ENCODE results near the gene ACACB.

ACACB gene

GRCh38 chr12:109221277-109221931 is 105.0 kb downstream of the ACACB start:
- DNase-seq: no peak

- no peak for DNase-seq
These were observed 105.7 kb downstream of the ACACB start for GRCh38 chr12:109222062-109222461.

- no peak for DNase-seq
These were observed 106.1 kb downstream of the ACACB start for GRCh38 chr12:109222496-109222895.

DNA sequence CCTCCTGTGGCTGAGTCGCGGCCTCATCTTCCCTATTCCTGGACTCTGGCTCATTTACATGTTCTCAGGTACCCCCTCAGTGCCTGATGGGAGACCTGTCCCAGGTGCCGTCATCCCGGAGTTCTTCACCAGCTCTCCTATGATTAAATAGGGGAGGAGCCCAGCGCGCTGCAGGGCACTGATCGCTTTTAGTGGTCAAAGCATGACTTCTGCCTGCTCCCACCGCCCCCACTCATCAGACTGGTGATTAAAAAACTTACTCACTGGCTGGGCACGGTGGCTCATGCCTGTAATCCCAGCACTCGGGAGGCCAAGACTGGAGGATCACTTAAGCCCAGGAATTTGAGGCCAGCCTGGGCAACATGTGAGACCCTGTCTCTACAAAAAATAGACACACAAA is 106.8 kb downstream of the ACACB start:
- DNase-seq: no peak

DNA sequence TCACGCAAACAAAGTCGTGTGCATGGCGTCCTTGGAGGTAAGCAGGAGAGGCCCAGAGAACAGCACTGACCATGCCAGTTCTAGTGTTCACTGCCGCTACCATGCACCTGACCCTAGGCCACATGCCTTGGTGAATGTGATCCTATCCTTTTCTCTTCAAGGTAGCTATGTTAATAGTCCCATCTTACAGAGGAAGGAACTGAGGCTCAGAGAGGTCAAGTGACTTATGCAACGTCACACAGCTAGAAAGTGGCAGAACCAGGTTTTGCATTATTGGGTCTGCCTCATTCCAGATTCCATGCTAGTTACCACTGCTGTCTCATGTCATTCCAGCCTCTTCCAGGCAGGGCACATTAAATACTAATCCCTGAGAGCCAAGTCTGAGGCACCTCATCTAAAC is 107.5 kb downstream of the ACACB start:
- no peak for DNase-seq

DNA sequence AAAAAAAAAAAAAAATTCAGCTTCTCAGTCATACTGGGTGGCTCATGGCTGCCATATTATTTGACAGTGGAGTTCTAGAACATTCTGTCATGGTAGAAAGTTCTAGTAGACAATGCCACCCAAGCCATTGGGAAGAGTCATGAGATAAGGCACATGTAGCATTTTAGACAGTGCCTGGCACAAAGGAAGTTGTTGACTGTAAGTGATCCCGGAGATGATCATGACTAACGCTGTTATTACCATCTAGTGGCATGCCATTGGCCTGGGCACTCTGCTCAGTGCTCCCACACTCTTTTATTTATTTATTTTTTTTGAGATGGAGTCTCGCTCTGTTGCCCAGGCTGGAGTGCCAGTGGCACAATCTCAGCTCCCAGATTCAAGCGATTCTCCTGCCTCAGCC is 112.3 kb downstream of the ACACB start:
- no peak for DNase-seq

GRCh38 chr12:109230193-109230592 is 113.8 kb downstream of the ACACB start:
- DNase-seq: no peak

DNA sequence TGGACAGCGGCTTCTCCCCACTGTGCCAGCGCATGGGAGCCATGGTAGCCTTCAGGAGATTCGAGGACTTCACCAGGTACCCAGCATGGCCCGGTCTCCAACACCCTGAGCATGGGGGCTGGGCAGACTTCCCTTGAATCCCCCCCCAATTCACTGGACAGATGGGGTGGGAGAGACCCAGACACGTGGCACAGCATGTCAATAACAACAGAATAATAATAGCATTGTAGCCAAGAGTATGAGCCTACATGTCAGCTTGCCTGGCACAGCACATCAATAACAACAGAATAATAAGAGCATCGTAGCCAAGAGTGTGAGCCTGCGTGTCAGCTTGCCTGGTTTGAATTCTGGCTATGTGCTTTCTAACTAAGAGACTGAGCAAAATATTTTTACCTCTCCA is 116.3 kb downstream of the ACACB start:
- DNase-seq: no peak

DNA sequence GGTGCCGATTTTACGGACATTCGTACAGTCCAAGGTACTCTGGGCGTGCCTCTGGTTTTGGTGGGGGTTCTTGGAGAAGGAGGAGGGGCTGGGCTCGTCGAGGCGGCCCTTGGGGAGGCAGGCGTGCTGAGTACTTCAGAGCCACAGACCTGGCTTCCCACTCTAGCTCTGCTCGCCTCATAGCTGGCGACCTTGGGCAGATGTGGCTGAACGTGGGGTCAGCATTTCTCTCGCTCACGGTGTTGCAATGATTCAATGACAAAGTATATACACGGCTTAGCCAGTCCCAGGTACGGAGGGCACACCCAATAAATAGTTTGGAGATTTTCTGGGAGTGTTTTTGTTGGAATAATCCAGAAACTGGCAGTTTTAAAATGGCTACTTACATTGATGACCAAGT is 117.6 kb downstream of the ACACB start:
- no peak for DNase-seq

- no peak for DNase-seq
These were observed 119.9 kb downstream of the ACACB start for GRCh38 chr12:109236257-109236656.

GRCh38 chr12:109239179-109239578 is 122.8 kb downstream of the ACACB start:
- DNase-seq: no peak

GRCh38 chr12:109239691-109240090 is 123.3 kb downstream of the ACACB start:
- DNase-seq: no peak

DNA sequence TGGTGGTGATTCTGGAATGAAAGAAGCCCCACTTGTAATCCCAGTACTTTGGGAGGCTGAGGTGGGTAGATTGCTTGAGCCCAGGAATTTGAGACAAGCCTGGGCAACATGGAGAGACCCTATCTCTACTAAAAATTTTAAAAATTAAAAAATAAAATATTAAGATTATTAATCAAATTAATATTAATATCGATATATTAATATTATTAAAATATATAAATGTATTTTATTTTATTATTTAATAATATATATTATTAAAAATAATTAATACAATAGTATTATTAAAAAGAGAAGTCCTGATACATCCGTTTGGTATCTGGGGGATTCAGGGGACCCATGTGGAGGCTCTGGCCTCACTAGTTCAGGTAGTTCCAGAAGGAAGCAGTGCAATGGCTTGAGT is 124.0 kb downstream of the ACACB start:
- DNase-seq: no peak

GRCh38 chr12:109241936-109242335 is 125.5 kb downstream of the ACACB start:
- DNase-seq: no peak

DNA sequence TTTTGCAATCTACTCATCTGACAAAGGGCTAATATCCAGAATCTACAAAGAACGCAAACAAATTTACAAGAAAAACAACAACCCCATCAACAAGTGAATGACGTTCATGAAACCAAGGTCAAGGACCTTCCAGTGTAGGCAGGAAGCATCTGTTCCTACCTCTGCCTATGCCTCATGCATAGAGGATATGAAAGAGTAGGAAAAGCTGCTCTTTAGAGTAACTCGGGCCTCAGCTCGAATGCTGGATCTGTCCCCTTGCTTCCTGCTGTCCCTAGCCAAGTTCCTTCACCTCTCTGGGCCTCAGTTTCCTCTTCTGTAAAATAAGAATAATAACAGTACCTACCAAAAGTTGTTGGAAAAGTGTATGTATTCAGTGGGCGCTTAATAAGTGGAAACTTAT is 127.7 kb downstream of the ACACB start:
- no peak for DNase-seq

GRCh38 chr12:109246221-109246620 is 129.8 kb downstream of the ACACB start:
- no peak for DNase-seq

GRCh38 chr12:109247831-109248654 is 131.7 kb downstream of the ACACB start:
- DNase-seq: no peak

DNA sequence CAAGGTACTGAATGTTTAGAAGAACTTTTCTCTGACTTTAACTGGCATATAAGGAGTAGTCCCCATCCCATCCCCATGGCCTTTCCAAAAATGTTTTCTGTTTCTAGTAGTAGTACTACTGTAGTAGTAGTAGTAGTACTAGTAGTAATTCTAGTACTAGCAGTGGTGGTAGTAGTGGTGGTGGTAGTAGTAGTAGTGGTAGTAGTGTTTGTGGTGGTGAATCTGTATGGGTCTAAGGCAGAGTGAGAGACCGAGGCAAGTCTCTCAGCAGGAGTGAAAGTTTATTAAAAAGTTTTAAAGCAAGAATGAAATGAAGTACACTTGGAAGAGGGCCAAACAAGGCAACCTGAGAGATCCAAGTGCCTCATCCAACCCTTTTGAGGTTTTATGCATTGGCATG is 134.1 kb downstream of the ACACB start:
- DNase-seq: no peak

GRCh38 chr12:109252799-109253198 is 136.4 kb downstream of the ACACB start:
- DNase-seq: no peak

DNA sequence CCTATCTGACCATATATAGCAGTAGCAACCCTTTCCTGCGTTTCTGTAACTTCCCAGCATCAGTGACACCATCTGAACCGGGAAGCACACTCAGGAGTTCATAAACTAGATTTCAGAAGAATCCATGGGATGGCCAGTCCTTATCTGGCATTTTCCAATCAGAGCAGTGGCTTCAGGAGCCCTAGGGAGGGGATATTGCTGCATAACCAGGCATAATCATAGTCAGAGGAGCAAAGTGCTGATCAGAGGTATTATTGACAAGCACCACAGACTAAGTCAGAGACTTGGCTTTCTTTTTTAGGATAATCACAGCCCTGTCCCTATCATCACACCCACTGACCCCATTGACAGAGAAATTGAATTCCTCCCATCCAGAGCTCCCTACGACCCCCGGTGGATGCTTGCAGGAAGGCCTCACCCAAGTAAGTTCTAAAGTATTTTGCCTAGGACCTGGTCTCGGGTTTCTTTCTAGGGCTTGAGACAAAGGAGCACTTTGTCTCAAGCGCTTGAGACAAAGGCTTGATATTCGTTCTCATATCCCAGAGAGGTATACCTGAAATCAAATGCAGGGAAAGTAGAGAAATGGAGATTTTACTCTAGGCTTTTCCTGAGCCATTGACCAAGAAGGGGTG is 137.6 kb downstream of the ACACB start:
- DNase-seq: no peak

GRCh38 chr12:109255377-109255776 is 139.0 kb downstream of the ACACB start:
- no peak for DNase-seq

- DNase-seq: no peak
These were observed 139.6 kb downstream of the ACACB start for GRCh38 chr12:109256011-109256410.

DNA sequence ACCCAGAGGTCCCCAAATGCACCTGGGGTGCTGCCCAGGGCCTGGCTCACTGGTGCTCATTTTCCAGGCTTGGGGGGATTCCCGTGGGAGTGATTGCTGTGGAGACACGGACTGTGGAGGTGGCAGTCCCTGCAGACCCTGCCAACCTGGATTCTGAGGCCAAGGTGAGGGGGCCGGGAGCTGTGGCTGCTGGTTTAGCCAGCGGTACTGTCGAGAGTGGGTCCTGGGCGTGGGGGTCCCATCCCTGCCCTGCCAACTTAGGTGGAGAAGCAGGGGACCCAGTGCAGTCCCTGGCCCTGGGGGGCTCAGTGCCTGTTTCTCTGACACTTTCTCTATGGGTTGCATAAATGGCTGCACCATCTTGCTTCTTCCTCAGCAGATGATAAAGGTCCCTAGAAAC is 141.8 kb downstream of the ACACB start:
- DNase-seq: no peak

Data from cerebellar nuclear complex (tissue), 1 donor.